Activated T-cell treated with anti-CD3 and anti-CD28 coated beads, Interleukin-2, amount 50 U/mL, for 24 hours (primary cell): Measurements from ENCODE around the gene SYVN1.

Source experiments
- DNase-seq: peaks from one replicate; pipeline ENCODE4 v3.0.0-alpha.2; 2020
- H3K27ac Mint-ChIP-seq: 2 replicates; pipeline ENCODE4 v1.8.0; 2020; ENCODE audit warnings: mild to moderate bottlenecking, mixed read lengths
- H3K27me3 Mint-ChIP-seq: 2 replicates; pipeline ENCODE4 v1.8.0; 2020; ENCODE audit warnings: mixed read lengths
- H3K36me3 Mint-ChIP-seq: 2 replicates; pipeline ENCODE4 v1.8.0; 2020; ENCODE audit warnings: low read depth, mixed read lengths
- H3K4me1 Mint-ChIP-seq: 2 replicates; pipeline ENCODE4 v1.8.0; 2020; ENCODE audit warnings: low read depth, mixed read lengths
- H3K4me3 Mint-ChIP-seq: 2 replicates; pipeline ENCODE4 v1.8.0; 2020; ENCODE audit warnings: mild to moderate bottlenecking, moderate library complexity, mixed read lengths
- H3K9me3 Mint-ChIP-seq: 2 replicates; pipeline ENCODE4 v1.8.0; 2020; ENCODE audit warnings: mixed read lengths

SYVN1 gene

DNA sequence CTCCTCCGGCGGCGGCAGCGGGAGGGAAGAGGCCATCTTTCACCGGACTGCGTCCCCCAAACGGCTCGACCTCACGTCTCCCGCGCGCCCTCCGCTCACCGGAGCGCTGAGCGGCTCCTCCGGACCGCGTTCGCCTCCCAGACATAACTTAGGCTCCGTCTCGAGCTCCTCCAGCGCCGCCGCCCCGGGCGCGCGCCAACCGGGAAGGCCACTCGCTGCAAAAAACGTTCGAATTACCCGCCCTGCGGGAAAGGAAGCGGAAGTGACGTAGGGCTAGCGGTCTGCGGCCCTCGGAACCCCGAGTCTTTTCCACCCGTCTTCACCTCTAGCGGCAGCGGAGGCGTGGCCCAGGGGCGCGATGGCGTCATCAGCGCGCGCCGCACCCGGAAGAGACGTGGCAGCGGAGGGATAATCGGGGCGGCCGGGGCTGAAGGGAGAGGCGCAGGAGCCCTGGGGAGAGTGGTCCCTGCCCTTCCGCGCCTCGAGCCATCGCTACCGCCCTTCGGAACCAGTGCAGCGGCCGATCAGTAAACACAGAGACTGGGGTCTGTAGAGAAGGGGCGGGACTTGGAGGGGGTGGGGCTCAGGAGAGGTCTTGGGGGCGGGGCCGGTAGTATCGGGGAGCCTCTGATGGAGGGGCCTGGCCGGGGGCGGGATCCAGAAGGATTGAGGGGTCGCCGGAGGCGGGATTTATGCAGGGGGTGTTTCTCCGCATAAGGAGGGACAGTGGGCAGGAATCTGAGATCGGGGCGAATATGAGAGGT lies 50.3 kb downstream of the SYVN1 start, which contains the start of the genes CDCA5 and ZFPL1:
TSS of gene CDCA5 (minus strand) at position 207 of the 764 bp plus-strand sequence. CDS start at position 145, 62 bp downstream.
TSS of gene ZFPL1 (plus strand) at position 389 of the 764 bp plus-strand sequence. CDS start 477 bp downstream, outside the sequence.
- H3K36me3 Mint-ChIP-seq = peaks cover 94% of the 10 kb centered on the region
- H3K4me3 Mint-ChIP-seq = peak within 1 kb of the TSS; percentile 99
- H3K4me1 Mint-ChIP-seq = peaks cover 44% of the 10 kb centered on the region
- peak; percentile 99 for DNase-seq
- H3K27me3 Mint-ChIP-seq = no peaks in the 10 kb centered on the region
- H3K9me3 Mint-ChIP-seq = no peaks in the 10 kb centered on the region
- peak within 1 kb of the TSS; percentile 99 for H3K27ac Mint-ChIP-seq

- DNase-seq = no peak
- peak overlapping the region; percentile 99 for H3K27ac Mint-ChIP-seq
- peaks cover 51% of the 10 kb centered on the region for H3K4me1 Mint-ChIP-seq
- H3K4me3 Mint-ChIP-seq = peak overlapping the region; percentile 99
- peaks cover 94% of the 10 kb centered on the region for H3K36me3 Mint-ChIP-seq
- no peaks in the 10 kb centered on the region for H3K9me3 Mint-ChIP-seq
- no peaks in the 10 kb centered on the region for H3K27me3 Mint-ChIP-seq
Observed at GRCh38 chr11:65083134-65083833, 51.0 kb downstream of the SYVN1 start.

- Mint-ChIP-seq H3K27ac (peak overlapping the region; percentile 12), H3K4me1 (peaks cover 43% of the 10 kb centered on the region), H3K27me3 (no peaks in the 10 kb centered on the region), H3K36me3 (peaks cover 83% of the 10 kb centered on the region), H3K9me3 (no peaks in the 10 kb centered on the region), H3K4me3 (peak overlapping the region; percentile 9)
- DNase-seq = no peak
Observed at GRCh38 chr11:65078786-65079342, 55.5 kb downstream of the SYVN1 start.

DNA sequence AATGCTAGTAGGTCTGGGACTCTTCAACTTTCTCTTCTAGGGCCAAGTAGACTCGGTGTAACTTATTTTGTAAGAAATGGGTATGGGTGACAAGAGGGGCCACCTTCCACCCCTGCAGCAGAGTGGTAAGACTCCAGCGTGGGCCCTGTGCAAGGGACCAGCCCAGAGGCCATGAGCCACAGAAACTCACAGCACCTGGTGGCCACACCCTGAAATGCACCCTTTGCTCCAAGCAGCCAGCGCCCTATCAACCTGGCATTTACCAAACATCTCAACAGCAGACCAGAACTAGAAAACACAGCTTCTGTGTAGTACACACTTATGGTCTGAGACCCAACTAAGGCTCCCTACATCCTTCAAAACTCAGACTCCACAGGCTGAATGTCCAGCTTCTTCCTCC lies 56.2 kb downstream of the SYVN1 start:
- Mint-ChIP-seq H3K27me3 (no peaks in the 10 kb centered on the region), H3K36me3 (peaks cover 76% of the 10 kb centered on the region), H3K9me3 (no peaks in the 10 kb centered on the region), H3K27ac (no peak overlapping the region), H3K4me1 (peaks cover 43% of the 10 kb centered on the region), H3K4me3 (peak overlapping the region; percentile 6)
- DNase-seq = peak; percentile 77

DNA sequence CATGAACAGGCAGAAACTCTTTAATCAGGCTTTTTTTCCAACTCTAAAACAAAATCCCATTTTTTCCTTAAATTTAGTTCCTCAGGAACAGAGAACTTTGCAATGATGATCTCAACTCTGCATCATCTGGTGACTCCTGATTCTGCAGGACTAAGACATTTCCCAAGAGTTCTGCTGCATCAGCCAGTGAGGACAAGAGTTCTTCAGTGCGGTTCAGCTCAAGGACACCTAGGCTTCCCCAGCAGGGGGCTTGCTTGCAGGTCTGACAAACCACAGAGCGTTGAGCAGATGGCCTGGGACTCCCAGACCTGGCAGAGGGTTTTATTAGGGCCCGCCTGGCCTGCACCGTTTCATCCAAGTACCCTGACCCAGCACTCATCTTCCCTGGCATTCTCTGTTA lies 56.9 kb downstream of the SYVN1 start:
- H3K27ac Mint-ChIP-seq = no peak overlapping the region
- DNase-seq = no peak
- H3K36me3 Mint-ChIP-seq = peaks cover 69% of the 10 kb centered on the region
- H3K27me3 Mint-ChIP-seq = no peaks in the 10 kb centered on the region
- H3K4me3 Mint-ChIP-seq = no peak overlapping the region
- peaks cover 37% of the 10 kb centered on the region for H3K4me1 Mint-ChIP-seq
- H3K9me3 Mint-ChIP-seq = no peaks in the 10 kb centered on the region
